Vagina (tissue), 2 donors: Measurements from ENCODE around the gene TNK2. TPM values are rescaled to one million over a fixed set of nuclear protein-coding genes. Genes with fewer than 3 reads are reported as not detected.

Experiments
- DNase-seq, 2 donors: peaks; one replicate each; pipeline ENCODE4 v3.0.0-alpha.2; 2017; ENCODE audit errors: extremely low spot score in 2 of 2
- H3K27ac ChIP-seq: fragments of 200-600 bp; sonication (generic); one replicate; pipeline ENCODE4 v1.5.1; 2019
- H3K27me3 ChIP-seq: fragments of 200-600 bp; sonication (generic); one replicate; pipeline ENCODE4 v1.5.1; 2019
- H3K36me3 ChIP-seq, 2 donors: fragments of 200-600 bp; sonication (generic); one replicate each; pipeline ENCODE4 v1.5.1; 2017 to 2019
- H3K4me1 ChIP-seq: fragments of 200-600 bp; sonication (generic); one replicate; pipeline ENCODE4 v1.5.1; 2019
- H3K4me3 ChIP-seq, 2 donors: fragments of 200-600 bp; sonication (generic); 1 replicate in 1 of 2; 2 replicates in 1 of 2; pipeline ENCODE4 v1.5.1; 2016 to 2019
- H3K9me3 ChIP-seq: fragments of 200-600 bp; sonication (generic); one replicate; pipeline ENCODE4 v1.5.1; 2019
- POLR2A ChIP-seq, 2 donors: fragments of 450-650 bp; IDR thresholded peaks; one replicate each; pipeline ENCODE4 v1.6.1; 2017; ENCODE audit warnings: antibody characterized with exemption in 2 of 2, mild to moderate bottlenecking in 2 of 2, moderate library complexity in 2 of 2
- POLR2AphosphoS5 ChIP-seq, 2 donors: sonication (generic); formaldehyde crosslinking; IDR thresholded peaks; one replicate each; pipeline ENCODE4 v1.9.0; 2017; ENCODE audit warnings: antibody characterized with exemption in 2 of 2, mild to moderate bottlenecking in 2 of 2, low read depth in 1 of 2; ENCODE audit not compliant: insufficient read depth in 1 of 2
- intact Hi-C: fragments of 100-400 bp; cut with DNase I; formaldehyde crosslinking; loops from one replicate; pipeline ENCODE4 v1.15.1; 2023
- microRNA-seq: library from miRNA; unstranded; fragments of <30 nt; microRNA quantifications from one replicate; pipeline ENCODE4, GENCODE V29; 2017; ENCODE audit warnings: borderline number of aligned reads, borderline replicate concordance
- small RNA-seq: library from RNA; depleted of rRNA; stranded (forward); fragments of <200 nt; gene quantifications from one replicate; pipeline ENCODE3, GENCODE V24; 2016
- total RNA-seq: library from RNA; depleted of rRNA; stranded (reverse); fragments of >200 nt; gene quantifications from one replicate; pipeline ENCODE4 v1.2.3, GENCODE V29; 2016
- TF ChIP-seq, protein P1 (sequence below), 3 experiments: fragments of 450-650 bp in 2 of 3; fragments of 200-600 bp in 1 of 3; sonication (generic) in 1 of 3; IDR thresholded peaks; one replicate each; pipeline ENCODE4 v1.5.1; 2017 to 2019; ENCODE audit warnings: antibody characterized with exemption in 3 of 3, mild to moderate bottlenecking in 2 of 3, moderate library complexity in 2 of 3

The TNK2 gene
- total RNA-seq, 1 donor from 2014 or later: 41.5 TPM

- Histone ChIP-seq H3K4me3 (no peak overlapping the region), H3K27me3 (no peaks in the 10 kb centered on the region), H3K36me3 (no peaks in the 10 kb centered on the region), H3K9me3 (no peaks in the 10 kb centered on the region), H3K27ac (no peak overlapping the region), H3K4me1 (no peaks in the 10 kb centered on the region)
- TF ChIP-seq POLR2A (IDR thresholded peaks at IDR 0.05) (no peak), POLR2AphosphoS5 (IDR thresholded peaks at IDR 0.05; ENCODE audit: insufficient read depth in 1 of 2, low read depth in 1 of 2) (no peak)
- TF ChIP-seq, protein P1, sequence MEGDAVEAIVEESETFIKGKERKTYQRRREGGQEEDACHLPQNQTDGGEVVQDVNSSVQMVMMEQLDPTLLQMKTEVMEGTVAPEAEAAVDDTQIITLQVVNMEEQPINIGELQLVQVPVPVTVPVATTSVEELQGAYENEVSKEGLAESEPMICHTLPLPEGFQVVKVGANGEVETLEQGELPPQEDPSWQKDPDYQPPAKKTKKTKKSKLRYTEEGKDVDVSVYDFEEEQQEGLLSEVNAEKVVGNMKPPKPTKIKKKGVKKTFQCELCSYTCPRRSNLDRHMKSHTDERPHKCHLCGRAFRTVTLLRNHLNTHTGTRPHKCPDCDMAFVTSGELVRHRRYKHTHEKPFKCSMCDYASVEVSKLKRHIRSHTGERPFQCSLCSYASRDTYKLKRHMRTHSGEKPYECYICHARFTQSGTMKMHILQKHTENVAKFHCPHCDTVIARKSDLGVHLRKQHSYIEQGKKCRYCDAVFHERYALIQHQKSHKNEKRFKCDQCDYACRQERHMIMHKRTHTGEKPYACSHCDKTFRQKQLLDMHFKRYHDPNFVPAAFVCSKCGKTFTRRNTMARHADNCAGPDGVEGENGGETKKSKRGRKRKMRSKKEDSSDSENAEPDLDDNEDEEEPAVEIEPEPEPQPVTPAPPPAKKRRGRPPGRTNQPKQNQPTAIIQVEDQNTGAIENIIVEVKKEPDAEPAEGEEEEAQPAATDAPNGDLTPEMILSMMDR (IDR thresholded peaks at IDR 0.05): no peak
- intact Hi-C loops: no loop called here
- DNase-seq: no peak
Measured at GRCh38 chr3:195815169-195815771, 93.1 kb downstream of the TNK2 start.

GRCh38 chr3:195813916-195814640 lies 94.3 kb downstream of the TNK2 start:
- H3K27ac ChIP-seq: no peak overlapping the region
- no peaks in the 10 kb centered on the region for H3K27me3 ChIP-seq
- DNase-seq: no peak
- H3K4me3 ChIP-seq: no peak overlapping the region
- H3K4me1 ChIP-seq: no peaks in the 10 kb centered on the region
- H3K9me3 ChIP-seq: no peaks in the 10 kb centered on the region
- H3K36me3 ChIP-seq: no peaks in the 10 kb centered on the region
- intact Hi-C loops: no loop called here
- TF ChIP-seq, protein P1 (IDR thresholded peaks at IDR 0.05): no peak
- no peak for TF ChIP-seq POLR2AphosphoS5 (IDR thresholded peaks at IDR 0.05; ENCODE audit: insufficient read depth in 1 of 2, low read depth in 1 of 2)
- TF ChIP-seq POLR2A (IDR thresholded peaks at IDR 0.05): no peak

Small RNAs within 50 kb of the gene (microRNA-seq; reads per million reads assigned to microRNA genes)
- not detected for gene MIR6829

Small RNAs within 50 kb of the gene (small RNA-seq; reads per million reads assigned to genes)
- gene MIR6829: not detected
- gene RNU2-11P: not detected

Other genes with a start within 250 kb of the TNK2 start
- 23.8 TPM for gene MUC20, start 187.6 kb downstream of the TNK2 start, total RNA-seq
- gene MUC4, start 96.6 kb downstream of the TNK2 start, total RNA-seq: 36.1 TPM
- gene TFRC, start 173.5 kb upstream of the TNK2 start, total RNA-seq: 61.6 TPM